HEK293 (cell line): ENCODE data around the gene OTX1.

Experiments
- CTCF ChIA-PET: fragments of 350-600 bp; formaldehyde crosslinking; extraction: SDS; loops from one replicate; lab custom pipeline; 2021; ENCODE audit warnings: antibody characterized with exemption; lab: Yijun Ruan, JAX
- POLR2A ChIA-PET: fragments of 300-600 bp; formaldehyde crosslinking; extraction: SDS; loops from one replicate; lab custom pipeline; 2020; ENCODE audit warnings: antibody characterized with exemption, inconsistent platforms; lab: Yijun Ruan, JAX
- H3K27ac ChIP-seq: fragments of 200-500 bp; sonication (Bioruptor generic); 2 replicates; pipeline ENCODE4 v1.5.1; 2014; ENCODE audit warnings: low read depth, low read length, control low read depth, inconsistent platforms; ENCODE audit errors: extremely low read depth
- H3K36me3 ChIP-seq, 2 experiments: fragments of 200-500 bp in 1 of 2; sonication (Bioruptor generic) in 1 of 2; 1 replicate in 1 of 2; 2 replicates in 1 of 2; pipeline ENCODE4 v1.5.1; 2014 to 2017; ENCODE audit warnings: inconsistent platforms in 2 of 2, low read length in 2 of 2; ENCODE audit not compliant: control insufficient read depth in 2 of 2, insufficient read depth in 1 of 2
- H3K4me1 ChIP-seq: fragments of 200-500 bp; sonication (Bioruptor generic); 2 replicates; pipeline ENCODE4 v1.5.1; 2014; ENCODE audit warnings: mild to moderate bottlenecking, low read length, inconsistent platforms; ENCODE audit not compliant: control insufficient read depth, insufficient read depth
- H3K4me3 ChIP-seq: 2 replicates; pipeline ENCODE4 v1.5.1; 2011; ENCODE audit warnings: low read depth, mild to moderate bottlenecking, control low read depth, low read length, moderate library complexity
- H3K9me3 ChIP-seq: fragments of 200-500 bp; sonication (Bioruptor generic); 2 replicates; pipeline ENCODE4 v1.5.1; 2014; ENCODE audit warnings: low read depth, low read length, inconsistent platforms; ENCODE audit not compliant: control insufficient read depth, insufficient read depth
- HOXD13 ChIP-seq: sonication (generic); formaldehyde crosslinking; IDR thresholded peaks from 2 replicates; pipeline ENCODE4 v1.8.0; 2022; ENCODE audit warnings: missing genetic modification reagents, borderline replicate concordance
- KLF1 ChIP-seq: fragments of 450-650 bp; formaldehyde crosslinking; IDR thresholded peaks from 2 replicates; pipeline ENCODE4 v1.5.1; 2016; ENCODE audit warnings: missing biosample characterization, missing genetic modification characterization
- KLF16 ChIP-seq: fragments of 450-650 bp; formaldehyde crosslinking; IDR thresholded peaks from 2 replicates; pipeline ENCODE4 v1.5.1; 2017; ENCODE audit warnings: missing biosample characterization, missing genetic modification characterization
- OSR2 ChIP-seq: fragments of 450-650 bp; formaldehyde crosslinking; IDR thresholded peaks from 2 replicates; pipeline ENCODE4 v1.5.1; 2016; ENCODE audit warnings: missing biosample characterization, missing genetic modification characterization
- ZBTB20 ChIP-seq: fragments of 450-650 bp; formaldehyde crosslinking; IDR thresholded peaks from 2 replicates; pipeline ENCODE4 v1.5.1; 2016; ENCODE audit warnings: missing biosample characterization, missing genetic modification characterization
- ZNF112 ChIP-seq: fragments of 450-650 bp; formaldehyde crosslinking; IDR thresholded peaks from 2 replicates; pipeline ENCODE4 v1.5.0; 2017; ENCODE audit warnings: missing biosample characterization, missing genetic modification characterization
- ZNF157 ChIP-seq: fragments of 450-650 bp; formaldehyde crosslinking; IDR thresholded peaks from 2 replicates; pipeline ENCODE4 v1.5.1; 2016; ENCODE audit warnings: missing biosample characterization, missing genetic modification characterization
- ZNF37A ChIP-seq: fragments of 450-650 bp; IDR thresholded peaks from 2 replicates; pipeline ENCODE4 v1.5.1; 2018; ENCODE audit warnings: missing biosample characterization, missing genetic modification characterization
- ZNF391 ChIP-seq: fragments of 450-650 bp; formaldehyde crosslinking; IDR thresholded peaks from 2 replicates; pipeline ENCODE4 v1.5.1; 2016; ENCODE audit warnings: low read depth, missing biosample characterization, missing genetic modification characterization, borderline replicate concordance
- ZNF404 ChIP-seq: fragments of 450-650 bp; formaldehyde crosslinking; IDR thresholded peaks from 2 replicates; pipeline ENCODE4 v1.5.1; 2017; ENCODE audit warnings: missing biosample characterization, missing genetic modification characterization
- ZNF558 ChIP-seq: fragments of 450-650 bp; formaldehyde crosslinking; IDR thresholded peaks from 2 replicates; pipeline ENCODE4 v1.5.1; 2016; ENCODE audit warnings: missing biosample characterization, missing genetic modification characterization
- ZNF560 ChIP-seq: fragments of 450-650 bp; formaldehyde crosslinking; IDR thresholded peaks from 2 replicates; pipeline ENCODE4 v1.5.1; 2017; ENCODE audit warnings: missing biosample characterization, missing genetic modification characterization, borderline replicate concordance
- ZNF600 ChIP-seq: fragments of 450-650 bp; formaldehyde crosslinking; IDR thresholded peaks from 2 replicates; pipeline ENCODE4 v1.5.1; 2016; ENCODE audit warnings: missing biosample characterization, missing genetic modification characterization
- ZNF629 ChIP-seq: fragments of 450-650 bp; formaldehyde crosslinking; IDR thresholded peaks from 2 replicates; pipeline ENCODE4 v1.5.1; 2017; ENCODE audit warnings: missing biosample characterization, missing genetic modification characterization
- ZNF747 ChIP-seq: fragments of 450-650 bp; formaldehyde crosslinking; IDR thresholded peaks from 2 replicates; pipeline ENCODE4 v1.5.1; 2016; ENCODE audit warnings: missing biosample characterization, missing genetic modification characterization
- ZNF777 ChIP-seq: fragments of 450-650 bp; formaldehyde crosslinking; IDR thresholded peaks from 2 replicates; pipeline ENCODE4 v1.5.1; 2017; ENCODE audit warnings: missing biosample characterization, missing genetic modification characterization, borderline replicate concordance
- ZNF791 ChIP-seq: fragments of 450-650 bp; formaldehyde crosslinking; IDR thresholded peaks from 2 replicates; pipeline ENCODE4 v1.5.1; 2016; ENCODE audit warnings: missing biosample characterization, missing genetic modification characterization
- ZNF830 ChIP-seq: fragments of 450-650 bp; IDR thresholded peaks from 2 replicates; pipeline ENCODE4 v1.5.0; 2018; ENCODE audit warnings: missing biosample characterization, missing genetic modification characterization, low read depth, mild to moderate bottlenecking, moderate library complexity
- ZNF837 ChIP-seq: fragments of 450-650 bp; formaldehyde crosslinking; IDR thresholded peaks from 2 replicates; pipeline ENCODE4 v1.5.1; 2016; ENCODE audit warnings: missing biosample characterization, missing genetic modification characterization
- TF ChIP-seq, protein P1 (sequence below): fragments of 450-650 bp; IDR thresholded peaks from 2 replicates; pipeline ENCODE4 v1.5.1; 2018; ENCODE audit warnings: missing biosample characterization, missing genetic modification characterization
- TF ChIP-seq, protein P2 (sequence below): fragments of 450-650 bp; formaldehyde crosslinking; IDR thresholded peaks from 2 replicates; pipeline ENCODE4 v1.5.1; 2016; ENCODE audit warnings: missing biosample characterization, missing genetic modification characterization
- TF ChIP-seq, protein P3 (sequence below): fragments of 450-650 bp; formaldehyde crosslinking; IDR thresholded peaks from 2 replicates; pipeline ENCODE4 v1.5.1; 2016; ENCODE audit warnings: missing biosample characterization, missing genetic modification characterization
- TF ChIP-seq, protein P4 (sequence below): fragments of 450-650 bp; formaldehyde crosslinking; IDR thresholded peaks from 2 replicates; pipeline ENCODE4 v1.5.1; 2017; ENCODE audit warnings: missing biosample characterization, missing genetic modification characterization

The OTX1 gene

DNA sequence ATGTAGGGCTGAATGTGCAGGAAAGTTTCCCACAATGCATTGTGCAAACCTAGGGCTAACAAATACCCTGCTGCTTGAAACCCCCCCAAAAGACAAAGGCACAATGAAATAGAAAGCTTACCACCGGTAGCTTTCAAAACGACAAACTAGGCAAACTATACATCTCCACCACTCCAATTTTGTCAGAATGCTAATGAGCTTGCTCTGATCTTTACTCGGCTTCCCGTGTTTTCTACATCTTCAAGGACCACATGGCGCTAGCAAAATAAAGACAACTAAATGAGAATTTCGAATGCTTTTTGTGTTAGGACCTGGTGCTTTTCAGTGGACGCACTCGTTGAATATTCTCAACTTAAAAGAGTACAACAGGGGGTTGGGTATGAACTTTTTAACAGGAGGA, 37.2 kb upstream of the OTX1 start (continued):
- TF ChIP-seq, protein P1, sequence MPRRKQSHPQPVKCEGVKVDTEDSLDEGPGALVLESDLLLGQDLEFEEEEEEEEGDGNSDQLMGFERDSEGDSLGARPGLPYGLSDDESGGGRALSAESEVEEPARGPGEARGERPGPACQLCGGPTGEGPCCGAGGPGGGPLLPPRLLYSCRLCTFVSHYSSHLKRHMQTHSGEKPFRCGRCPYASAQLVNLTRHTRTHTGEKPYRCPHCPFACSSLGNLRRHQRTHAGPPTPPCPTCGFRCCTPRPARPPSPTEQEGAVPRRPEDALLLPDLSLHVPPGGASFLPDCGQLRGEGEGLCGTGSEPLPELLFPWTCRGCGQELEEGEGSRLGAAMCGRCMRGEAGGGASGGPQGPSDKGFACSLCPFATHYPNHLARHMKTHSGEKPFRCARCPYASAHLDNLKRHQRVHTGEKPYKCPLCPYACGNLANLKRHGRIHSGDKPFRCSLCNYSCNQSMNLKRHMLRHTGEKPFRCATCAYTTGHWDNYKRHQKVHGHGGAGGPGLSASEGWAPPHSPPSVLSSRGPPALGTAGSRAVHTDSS (tag by site-specific recombination), result no peak
- TF ChIP-seq ZNF37A (tag by site-specific recombination), result no peak

DNA sequence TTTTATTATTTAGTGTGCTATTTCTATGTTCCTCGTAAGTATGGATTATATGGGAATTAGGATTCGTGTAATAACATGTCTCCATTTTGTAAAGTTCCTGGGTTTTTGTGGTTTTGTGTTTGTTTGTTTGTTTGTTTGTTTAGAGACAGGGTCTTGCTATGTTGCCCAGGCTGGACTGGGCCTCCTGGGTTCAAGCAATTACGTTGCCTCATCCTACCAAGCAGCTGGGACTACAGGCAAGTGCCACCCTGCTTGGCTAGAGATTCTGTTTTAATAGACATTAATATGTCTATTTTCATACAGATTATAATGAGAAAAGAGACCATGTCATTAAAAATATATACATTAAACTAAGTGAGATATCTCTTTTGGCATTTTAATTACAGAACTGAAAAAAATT, 35.2 kb upstream of the OTX1 start:
- H3K36me3 ChIP-seq, result no peaks in the 10 kb centered on the region
- no peak overlapping the region for H3K4me3 ChIP-seq
- no peak overlapping the region for H3K27ac ChIP-seq
- TF ChIP-seq KLF16 (tag by site-specific recombination) (no peak), HOXD13 (CRISPR knock-in tag) (no peak), OSR2 (tag by site-specific recombination) (no peak), ZNF391 (tag by site-specific recombination) (no peak), ZNF157 (tag by site-specific recombination) (no peak)
- ChIA-PET CTCF (no interaction called here), POLR2A (no interaction called here)
- no peaks in the 10 kb centered on the region for H3K4me1 ChIP-seq
- no peaks in the 10 kb centered on the region for H3K9me3 ChIP-seq

DNA sequence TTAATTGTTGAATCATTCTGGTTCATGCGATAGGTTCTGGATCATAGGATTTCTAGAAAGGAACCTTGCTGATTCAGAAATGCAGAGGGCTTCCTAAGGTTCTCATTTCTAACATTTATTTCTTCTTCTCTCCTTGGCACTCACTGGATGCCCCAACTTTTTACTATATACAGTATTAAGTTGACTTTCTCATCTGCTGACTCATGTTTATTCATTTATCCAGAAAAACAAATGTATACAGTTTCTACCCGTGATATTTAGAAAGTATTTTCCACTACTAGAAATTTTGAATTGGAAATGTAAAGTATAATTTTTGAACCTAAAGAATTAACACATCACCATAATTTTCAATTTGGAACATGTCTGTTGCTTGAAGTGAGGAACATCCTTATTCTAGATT, 32.2 kb upstream of the OTX1 start:
- Histone ChIP-seq H3K36me3 (no peaks in the 10 kb centered on the region), H3K27ac (no peak overlapping the region), H3K9me3 (no peaks in the 10 kb centered on the region), H3K4me3 (no peak overlapping the region), H3K4me1 (no peaks in the 10 kb centered on the region)
- ChIA-PET POLR2A (no interaction called here), CTCF (interaction anchor here (0.6 kb wide), 1 partner anchor 107 kb away, joined by 4 read pairs; no protein-coding TSS in a partner anchor)
- TF ChIP-seq ZNF112 (tag by site-specific recombination) (no peak), KLF1 (tag by site-specific recombination) (no peak), ZNF404 (no peak), ZNF629 (tag by site-specific recombination) (no peak), ZNF600 (tag by site-specific recombination) (no peak), ZNF558 (tag by site-specific recombination) (no peak), ZNF837 (tag by site-specific recombination) (no peak), ZNF747 (tag by site-specific recombination) (no peak), ZNF791 (tag by site-specific recombination) (no peak), ZNF157 (tag by site-specific recombination) (no peak), ZNF560 (tag by site-specific recombination) (no peak), ZBTB20 (tag by site-specific recombination) (no peak), ZNF830 (tag by site-specific recombination) (no peak), ZNF777 (tag by site-specific recombination) (no peak)
- TF ChIP-seq, protein P2, sequence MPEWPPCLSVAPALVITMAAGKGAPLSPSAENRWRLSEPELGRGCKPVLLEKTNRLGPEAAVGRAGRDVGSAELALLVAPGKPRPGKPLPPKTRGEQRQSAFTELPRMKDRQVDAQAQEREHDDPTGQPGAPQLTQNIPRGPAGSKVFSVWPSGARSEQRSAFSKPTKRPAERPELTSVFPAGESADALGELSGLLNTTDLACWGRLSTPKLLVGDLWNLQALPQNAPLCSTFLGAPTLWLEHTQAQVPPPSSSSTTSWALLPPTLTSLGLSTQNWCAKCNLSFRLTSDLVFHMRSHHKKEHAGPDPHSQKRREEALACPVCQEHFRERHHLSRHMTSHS (tag by site-specific recombination), result no peak
- TF ChIP-seq, protein P3, sequence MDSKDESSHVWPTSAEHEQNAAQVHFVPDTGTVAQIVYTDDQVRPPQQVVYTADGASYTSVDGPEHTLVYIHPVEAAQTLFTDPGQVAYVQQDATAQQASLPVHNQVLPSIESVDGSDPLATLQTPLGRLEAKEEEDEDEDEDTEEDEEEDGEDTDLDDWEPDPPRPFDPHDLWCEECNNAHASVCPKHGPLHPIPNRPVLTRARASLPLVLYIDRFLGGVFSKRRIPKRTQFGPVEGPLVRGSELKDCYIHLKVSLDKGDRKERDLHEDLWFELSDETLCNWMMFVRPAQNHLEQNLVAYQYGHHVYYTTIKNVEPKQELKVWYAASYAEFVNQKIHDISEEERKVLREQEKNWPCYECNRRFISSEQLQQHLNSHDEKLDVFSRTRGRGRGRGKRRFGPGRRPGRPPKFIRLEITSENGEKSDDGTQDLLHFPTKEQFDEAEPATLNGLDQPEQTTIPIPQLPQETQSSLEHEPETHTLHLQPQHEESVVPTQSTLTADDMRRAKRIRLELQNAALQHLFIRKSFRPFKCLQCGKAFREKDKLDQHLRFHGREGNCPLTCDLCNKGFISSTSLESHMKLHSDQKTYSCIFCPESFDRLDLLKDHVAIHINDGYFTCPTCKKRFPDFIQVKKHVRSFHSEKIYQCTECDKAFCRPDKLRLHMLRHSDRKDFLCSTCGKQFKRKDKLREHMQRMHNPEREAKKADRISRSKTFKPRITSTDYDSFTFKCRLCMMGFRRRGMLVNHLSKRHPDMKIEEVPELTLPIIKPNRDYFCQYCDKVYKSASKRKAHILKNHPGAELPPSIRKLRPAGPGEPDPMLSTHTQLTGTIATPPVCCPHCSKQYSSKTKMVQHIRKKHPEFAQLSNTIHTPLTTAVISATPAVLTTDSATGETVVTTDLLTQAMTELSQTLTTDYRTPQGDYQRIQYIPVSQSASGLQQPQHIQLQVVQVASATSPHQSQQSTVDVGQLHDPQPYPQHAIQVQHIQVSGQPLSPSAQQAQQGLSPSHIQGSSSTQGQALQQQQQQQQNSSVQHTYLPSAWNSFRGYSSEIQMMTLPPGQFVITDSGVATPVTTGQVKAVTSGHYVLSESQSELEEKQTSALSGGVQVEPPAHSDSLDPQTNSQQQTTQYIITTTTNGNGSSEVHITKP (tag by site-specific recombination), result no peak
- TF ChIP-seq, protein P4, sequence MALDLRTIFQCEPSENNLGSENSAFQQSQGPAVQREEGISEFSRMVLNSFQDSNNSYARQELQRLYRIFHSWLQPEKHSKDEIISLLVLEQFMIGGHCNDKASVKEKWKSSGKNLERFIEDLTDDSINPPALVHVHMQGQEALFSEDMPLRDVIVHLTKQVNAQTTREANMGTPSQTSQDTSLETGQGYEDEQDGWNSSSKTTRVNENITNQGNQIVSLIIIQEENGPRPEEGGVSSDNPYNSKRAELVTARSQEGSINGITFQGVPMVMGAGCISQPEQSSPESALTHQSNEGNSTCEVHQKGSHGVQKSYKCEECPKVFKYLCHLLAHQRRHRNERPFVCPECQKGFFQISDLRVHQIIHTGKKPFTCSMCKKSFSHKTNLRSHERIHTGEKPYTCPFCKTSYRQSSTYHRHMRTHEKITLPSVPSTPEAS (tag by site-specific recombination), result no peak
- TF ChIP-seq, protein P1 (tag by site-specific recombination), result no peak
